GM10266 (cell line): ENCODE data around the gene TBC1D17.

Experiments used
- DNase-seq: peaks from one replicate; pipeline ENCODE4 v3.0.0; 2012; ENCODE audit errors: extremely low spot score
- CTCF ChIP-seq: IDR thresholded peaks from 2 replicates; pipeline ENCODE4 v1.5.1; 2012; ENCODE audit warnings: mild to moderate bottlenecking, low read depth; ENCODE audit not compliant: control insufficient read depth, insufficient read depth; ENCODE audit errors: missing control alignments

TBC1D17 gene

GRCh38 chr19:49889687-49890348, 12.3 kb downstream of the TBC1D17 start:
- DNase-seq = peak; percentile 64
- TF ChIP-seq CTCF = peak; percentile 70

GRCh38 chr19:49890349-49891311, 13.1 kb downstream of the TBC1D17 start:
- DNase-seq = peak; percentile 84
- no peak for TF ChIP-seq CTCF

GRCh38 chr19:49891393-49891792, 13.9 kb downstream of the TBC1D17 start:
- TF ChIP-seq CTCF = no peak
- DNase-seq = no peak

GRCh38 chr19:49892716-49893115, 15.2 kb downstream of the TBC1D17 start:
- no peak for TF ChIP-seq CTCF
- DNase-seq = no peak

GRCh38 chr19:49894011-49894664, 16.6 kb downstream of the TBC1D17 start:
- no peak for TF ChIP-seq CTCF
- no peak for DNase-seq

- TF ChIP-seq CTCF = no peak
Measured at GRCh38 chr19:49894879-49895565, 17.5 kb downstream of the TBC1D17 start.

More at GRCh38 chr19:49894879-49895565, 17.5 kb downstream of the TBC1D17 start:
- DNase-seq = peak; percentile 63
